ENCODE measurements around the gene DSCAM. TPM values are rescaled to one million over a fixed set of nuclear protein-coding genes. Genes with fewer than 3 reads are reported as not detected.
"Not testable (repeated sequence)": the region's sequence is repeated elsewhere in the genome, so short reads cannot be mapped to it uniquely, and the experiment has no call there.

DSCAM gene
- total RNA-seq, 1 donor from 2014 or later: 0.20 TPM

- no peak for DNase-seq
Measured at GRCh38 chr21:40291560-40291959, 555.4 kb downstream of the DSCAM start.

DNA sequence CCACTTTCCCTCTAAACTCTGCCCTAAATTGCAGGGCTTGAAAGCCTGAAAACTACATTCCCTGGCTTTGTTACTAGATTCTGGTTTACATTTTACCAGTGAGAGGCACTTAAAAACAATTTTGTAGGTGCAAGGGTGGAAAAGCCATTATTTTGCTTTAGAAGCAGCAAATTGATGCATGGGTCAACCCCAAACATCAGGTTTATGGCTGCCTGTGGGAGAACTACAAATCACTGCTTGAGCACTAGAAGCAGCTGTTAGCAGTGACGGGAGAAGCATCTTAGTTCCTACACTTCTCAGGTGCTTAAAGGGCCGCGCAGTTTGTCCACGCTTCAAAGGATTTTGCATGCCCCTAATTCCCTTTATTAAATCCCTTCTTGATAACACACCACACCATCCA is 562.5 kb downstream of the DSCAM start:
- no peak for DNase-seq

DNA sequence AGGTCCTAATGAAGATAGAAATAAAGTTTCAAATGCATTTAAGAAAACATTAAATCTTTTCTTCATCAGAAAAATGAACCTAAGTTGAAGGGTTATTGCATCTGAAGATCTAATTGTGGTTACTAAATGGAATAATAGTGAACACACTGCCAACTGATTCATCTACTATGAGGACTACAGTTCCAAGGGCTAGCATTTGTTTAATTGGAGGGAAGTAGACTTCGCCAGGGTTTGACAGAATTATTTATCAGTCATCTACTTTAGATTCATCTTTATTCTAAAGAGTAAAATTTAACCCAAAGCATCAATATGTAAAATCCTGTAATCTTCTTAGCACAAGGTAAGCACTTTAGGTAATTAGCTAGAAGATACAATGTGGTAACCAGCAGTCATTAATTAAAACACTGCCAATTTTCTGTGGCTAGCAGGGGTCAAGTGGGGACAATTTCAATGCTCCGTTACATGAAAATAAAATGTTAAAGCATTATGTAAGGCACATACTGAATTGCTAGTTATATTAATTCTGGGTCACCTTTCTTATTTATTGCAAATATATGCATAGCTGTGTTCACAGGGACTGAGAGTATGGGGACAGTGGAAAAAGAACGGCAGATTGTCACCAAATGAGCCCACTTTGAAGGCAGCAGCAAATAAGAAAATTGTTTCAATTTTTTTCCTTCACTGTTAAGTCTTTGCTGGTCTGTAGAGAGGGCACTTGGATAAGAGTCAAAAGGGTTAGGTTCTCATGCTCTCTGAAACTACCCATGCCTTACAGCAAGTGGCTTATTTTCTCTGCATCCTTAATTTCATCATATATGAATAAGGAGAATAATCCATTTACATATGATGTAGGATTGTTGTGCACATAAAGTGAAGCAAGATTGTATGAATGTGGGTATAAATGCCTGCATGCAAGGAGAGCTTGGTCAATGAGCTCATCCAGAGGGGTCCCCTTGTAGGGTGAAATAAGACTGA is 563.8 kb downstream of the DSCAM start:
- DNase-seq: no peak

- DNase-seq: no peak
Measured at GRCh38 chr21:40278345-40278744, 568.6 kb downstream of the DSCAM start.

GRCh38 chr21:40276001-40276400 is 571.0 kb downstream of the DSCAM start:
- no peak for DNase-seq

- DNase-seq: no peak
Measured at GRCh38 chr21:40272037-40272436, 574.9 kb downstream of the DSCAM start.

DNA sequence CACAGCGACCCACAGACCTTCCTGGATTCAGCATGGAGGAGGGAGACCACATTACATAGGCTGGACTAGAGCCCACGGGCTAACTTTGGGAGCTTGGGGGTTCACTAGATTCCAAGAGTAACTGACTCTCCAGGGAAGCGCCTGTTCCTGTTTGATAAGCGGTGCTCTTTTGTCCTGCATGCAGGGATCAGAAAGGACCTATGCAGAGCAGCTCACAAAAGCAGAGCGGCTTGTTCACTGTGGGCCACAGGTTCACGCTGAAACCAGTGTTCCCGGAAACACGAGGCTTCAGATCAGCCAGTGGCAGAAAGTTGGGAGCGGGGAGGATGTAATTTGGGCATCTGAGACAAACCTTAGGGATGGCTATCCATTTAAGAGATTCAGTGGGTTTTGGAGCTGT is 575.8 kb downstream of the DSCAM start:
- DNase-seq: no peak

- peak; percentile 39 for DNase-seq
Measured at GRCh38 chr21:40270047-40270446, 576.9 kb downstream of the DSCAM start.

- no peak for DNase-seq
Measured at GRCh38 chr21:40269239-40269638, 577.7 kb downstream of the DSCAM start.

DNA sequence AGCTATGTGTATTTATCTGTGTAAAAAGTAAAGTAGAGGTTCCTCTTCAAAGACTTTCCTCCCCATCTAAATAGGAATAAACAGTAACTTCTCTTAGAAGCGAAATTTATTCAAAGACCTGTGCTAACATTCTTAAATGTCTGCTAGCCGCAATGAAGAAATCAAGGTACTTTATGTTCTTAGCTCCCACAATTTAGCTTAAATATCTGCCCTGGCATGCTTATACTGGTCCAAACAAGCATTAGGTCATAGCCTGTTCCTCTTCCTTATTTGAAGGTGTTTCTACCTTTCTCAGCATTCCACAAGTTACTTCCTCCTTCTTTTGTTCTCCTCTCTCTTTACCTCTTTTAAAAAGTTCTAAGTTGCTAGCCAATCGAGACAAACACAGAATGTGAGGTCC is 588.5 kb downstream of the DSCAM start:
- not testable (repeated sequence) for DNase-seq

- no peak for DNase-seq
Measured at GRCh38 chr21:40257342-40257741, 589.6 kb downstream of the DSCAM start.

GRCh38 chr21:40255518-40256444 is 591.2 kb downstream of the DSCAM start:
- DNase-seq: no peak

- DNase-seq: no peak
Measured at GRCh38 chr21:40254540-40255465, 592.2 kb downstream of the DSCAM start.

DNA sequence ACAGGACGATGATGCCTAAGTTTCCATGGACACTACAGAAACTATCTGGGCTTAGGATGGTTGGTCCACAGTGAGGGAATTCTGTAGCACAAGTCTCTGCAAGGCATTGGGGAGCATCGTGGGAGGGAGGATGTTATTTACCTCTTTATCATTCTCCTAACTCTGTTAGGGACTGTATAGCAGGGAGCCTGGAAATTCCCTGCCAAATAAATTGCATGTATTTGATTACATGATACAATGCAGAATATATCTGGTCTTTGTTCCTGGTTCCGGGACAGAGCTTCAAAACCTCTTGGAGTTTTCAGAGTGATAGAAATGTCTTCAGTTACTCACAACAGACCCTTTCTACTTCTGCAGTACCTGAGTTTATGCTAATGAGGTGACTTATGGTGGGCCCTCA is 593.8 kb downstream of the DSCAM start:
- no peak for DNase-seq

DNA sequence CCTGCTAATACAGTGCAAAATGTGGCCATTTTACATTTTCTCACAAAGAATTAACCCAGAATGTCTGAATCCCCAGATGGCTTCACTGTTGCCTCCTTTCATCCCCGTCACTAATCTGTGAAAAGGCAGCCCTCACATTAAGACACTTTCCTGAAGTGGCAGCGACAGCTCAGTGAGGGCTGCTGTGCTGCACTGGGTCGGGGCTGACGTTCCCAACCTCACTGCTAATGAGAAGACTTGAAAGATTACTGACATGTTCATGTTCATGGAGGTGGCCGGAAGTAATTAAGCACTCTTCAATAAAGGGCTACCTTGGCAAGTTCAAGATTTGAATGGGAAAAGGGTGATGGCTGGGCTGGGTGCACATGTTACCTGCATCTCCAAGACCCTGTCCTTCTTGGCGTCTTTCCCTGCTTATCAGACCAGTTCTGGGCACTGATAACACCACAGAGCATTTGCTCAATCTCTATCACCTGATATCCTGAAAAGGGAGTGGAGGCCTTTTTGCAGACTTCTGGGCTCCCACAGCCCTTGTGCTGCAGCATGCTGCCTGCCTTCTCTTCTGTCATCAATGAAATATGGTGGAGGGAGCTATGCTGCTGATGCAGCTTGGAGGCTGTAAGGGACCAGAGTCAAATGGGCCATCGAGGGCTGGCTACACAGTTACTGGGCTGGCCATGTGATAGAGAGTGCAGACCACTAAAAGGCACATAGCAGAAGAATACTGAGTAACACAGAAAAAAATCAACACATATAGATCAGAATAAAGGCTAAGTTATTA is 596.3 kb downstream of the DSCAM start:
- DNase-seq: no peak

- no peak for DNase-seq
Measured at GRCh38 chr21:40244981-40245380, 602.0 kb downstream of the DSCAM start.

GRCh38 chr21:40243685-40244084 is 603.3 kb downstream of the DSCAM start:
- no peak for DNase-seq

GRCh38 chr21:40242586-40243265 is 604.2 kb downstream of the DSCAM start:
- DNase-seq: no peak

DNA sequence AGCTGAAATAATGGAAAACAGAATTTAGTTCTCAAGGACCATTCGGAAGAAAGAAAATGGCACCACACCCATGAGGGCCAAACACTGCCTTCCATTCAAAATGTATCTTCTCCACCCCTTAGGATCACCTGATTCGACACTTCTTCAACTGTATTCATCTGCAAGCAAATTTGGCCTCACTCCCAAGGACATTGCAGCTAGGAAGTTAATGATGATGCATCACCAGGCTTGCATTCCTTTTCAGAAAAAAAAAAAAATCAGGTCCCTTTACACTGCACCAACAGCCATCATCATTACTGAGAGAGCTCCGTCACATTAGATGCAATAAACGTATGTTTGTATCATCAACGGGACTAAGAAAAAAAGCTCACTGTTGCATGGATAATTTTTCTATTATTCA is 611.4 kb downstream of the DSCAM start:
- DNase-seq: no peak

- DNase-seq: no peak
Measured at GRCh38 chr21:40231979-40232378, 615.0 kb downstream of the DSCAM start.
